Tibial artery (tissue), 4 donors: ENCODE results near the gene CORO2A.
A peak's percentile ranks its signal among the peaks of the same experiment; 100 is the strongest.

Experiments used
- DNase-seq, 2 donors: peaks; one replicate each; pipeline ENCODE4 v3.0.0-alpha.2; 2019
- H3K27ac ChIP-seq, 2 donors: fragments of 200-600 bp; sonication (generic) in 1 of 2; 1 replicate in 1 of 2; 2 replicates in 1 of 2; pipeline ENCODE4 v1.5.1; 2018 to 2019; ENCODE audit warnings: mild to moderate bottlenecking in 1 of 2
- H3K27me3 ChIP-seq, 2 donors: fragments of 200-600 bp; sonication (generic) in 1 of 2; one replicate each; pipeline versions ENCODE4 v1.5.1 to v1.6.0; 2016 to 2019
- H3K36me3 ChIP-seq, 3 donors: fragments of 200-600 bp; sonication (generic) in 2 of 3; one replicate each; pipeline ENCODE4 v1.5.1; 2016 to 2019; ENCODE audit warnings: mild to moderate bottlenecking in 2 of 3
- H3K4me1 ChIP-seq, 4 donors: fragments of 200-600 bp; sonication (generic) in 2 of 4; 1 replicate in 3 of 4; 2 replicates in 1 of 4; pipeline ENCODE4 v1.5.1; 2016 to 2019
- H3K4me3 ChIP-seq, 2 donors: fragments of 200-600 bp; sonication (generic) in 1 of 2; 1 replicate in 1 of 2; 2 replicates in 1 of 2; pipeline ENCODE4 v1.5.1; 2018 to 2019; ENCODE audit warnings: mild to moderate bottlenecking in 2 of 2
- H3K9me3 ChIP-seq, 3 donors: fragments of 200-600 bp; sonication (generic) in 1 of 3; one replicate each; pipeline ENCODE4 v1.5.1; 2016 to 2019
- CTCF ChIP-seq, 2 experiments: fragments of 200-600 bp in 1 of 2; fragments of 450-650 bp in 1 of 2; IDR thresholded peaks; one replicate each; pipeline ENCODE4 v1.5.1; 2017 to 2019; ENCODE audit warnings: antibody characterized with exemption in 2 of 2, mild to moderate bottlenecking in 1 of 2, moderate library complexity in 1 of 2
- intact Hi-C: fragments of 100-400 bp; cut with DNase I; formaldehyde crosslinking; loops from one replicate; pipeline ENCODE4 v1.15.0; 2023; ENCODE audit warnings: low total_unique reads

The CORO2A gene

GRCh38 chr9:98226516-98226915, 34.1 kb upstream of the CORO2A start:
- no peak overlapping the region for H3K27ac ChIP-seq
- no peaks in the 10 kb centered on the region for H3K27me3 ChIP-seq
- H3K36me3 ChIP-seq: peaks cover 18 to 45% (median 24%) of the 10 kb centered on the region in 3 donors
- no peaks in the 10 kb centered on the region for H3K9me3 ChIP-seq
- no peak overlapping the region for H3K4me3 ChIP-seq
- no peak for DNase-seq
- intact Hi-C loops: no loop called here
- no peak for TF ChIP-seq CTCF (IDR thresholded peaks at IDR 0.05)
- peaks cover 0 to 11% (median 4%) of the 10 kb centered on the region in 4 donors for H3K4me1 ChIP-seq

GRCh38 chr9:98225015-98225442, 32.6 kb upstream of the CORO2A start:
- no peak for DNase-seq
- no peak for TF ChIP-seq CTCF (IDR thresholded peaks at IDR 0.05)
- peaks cover 18 to 57% (median 34%) of the 10 kb centered on the region in 3 donors for H3K36me3 ChIP-seq
- intact Hi-C loops: no loop called here
- H3K27ac ChIP-seq: no peak overlapping the region
- H3K27me3 ChIP-seq: no peaks in the 10 kb centered on the region
- no peaks in the 10 kb centered on the region for H3K9me3 ChIP-seq
- H3K4me1 ChIP-seq: peaks cover 0 to 11% (median 4%) of the 10 kb centered on the region in 4 donors
- no peak overlapping the region for H3K4me3 ChIP-seq

- Histone ChIP-seq H3K27me3 (no peaks in the 10 kb centered on the region), H3K27ac (peak overlapping the region in 1 of 2 donors; percentile 25), H3K9me3 (no peaks in the 10 kb centered on the region), H3K4me3 (no peak overlapping the region), H3K4me1 (peaks cover 0 to 11% (median 4%) of the 10 kb centered on the region in 4 donors), H3K36me3 (peaks cover 4 to 52% (median 36%) of the 10 kb centered on the region in 3 donors)
- intact Hi-C loops: no loop called here
- no peak for TF ChIP-seq CTCF (IDR thresholded peaks at IDR 0.05)
- DNase-seq: no peak
Observed at GRCh38 chr9:98222885-98223691, 30.7 kb upstream of the CORO2A start.

- intact Hi-C loops: no loop called here
- no peaks in the 10 kb centered on the region for H3K9me3 ChIP-seq
- H3K36me3 ChIP-seq: peaks cover 4 to 52% (median 45%) of the 10 kb centered on the region in 3 donors
- H3K4me3 ChIP-seq: no peak overlapping the region
- peaks cover 0 to 11% (median 4%) of the 10 kb centered on the region in 4 donors for H3K4me1 ChIP-seq
- TF ChIP-seq CTCF (IDR thresholded peaks at IDR 0.05): no peak
- no peak overlapping the region for H3K27ac ChIP-seq
- DNase-seq: no peak
- no peaks in the 10 kb centered on the region for H3K27me3 ChIP-seq
Observed at GRCh38 chr9:98220911-98221310, 28.5 kb upstream of the CORO2A start.

GRCh38 chr9:98219794-98220370, 27.4 kb upstream of the CORO2A start:
- H3K4me3 ChIP-seq: no peak overlapping the region
- H3K4me1 ChIP-seq: peaks cover 0 to 11% (median 4%) of the 10 kb centered on the region in 4 donors
- DNase-seq: no peak
- intact Hi-C loops: no loop called here
- no peaks in the 10 kb centered on the region for H3K9me3 ChIP-seq
- H3K36me3 ChIP-seq: peaks cover 0 to 51% (median 45%) of the 10 kb centered on the region in 3 donors
- no peaks in the 10 kb centered on the region for H3K27me3 ChIP-seq
- no peak for TF ChIP-seq CTCF (IDR thresholded peaks at IDR 0.05)
- H3K27ac ChIP-seq: no peak overlapping the region
